HEK293 (cell line): ENCODE measurements around the gene MAN1B1.

Experiments
- EGR2 ChIP-seq: fragments of 450-650 bp; formaldehyde crosslinking; IDR thresholded peaks from 2 replicates; pipeline ENCODE4 v1.5.1; 2016; ENCODE audit warnings: low read depth, missing biosample characterization, missing genetic modification characterization
- IKZF3 ChIP-seq: fragments of 450-650 bp; IDR thresholded peaks from 2 replicates; pipeline ENCODE4 v1.5.0; 2018; ENCODE audit warnings: missing biosample characterization, mild to moderate bottlenecking, missing genetic modification characterization, moderate library complexity
- KLF1 ChIP-seq: fragments of 450-650 bp; formaldehyde crosslinking; IDR thresholded peaks from 2 replicates; pipeline ENCODE4 v1.5.1; 2016; ENCODE audit warnings: missing biosample characterization, missing genetic modification characterization
- KLF8 ChIP-seq: fragments of 450-650 bp; formaldehyde crosslinking; IDR thresholded peaks from 2 replicates; pipeline ENCODE4 v1.5.1; 2016; ENCODE audit warnings: missing biosample characterization, missing genetic modification characterization
- KLF9 ChIP-seq: fragments of 450-650 bp; formaldehyde crosslinking; IDR thresholded peaks from 2 replicates; pipeline ENCODE4 v1.5.1; 2016; ENCODE audit warnings: missing biosample characterization, missing genetic modification characterization, low read depth
- PRDM10 ChIP-seq: fragments of 450-650 bp; formaldehyde crosslinking; IDR thresholded peaks from 2 replicates; pipeline ENCODE4 v1.5.1; 2016; ENCODE audit warnings: missing biosample characterization, missing genetic modification characterization
- SCRT1 ChIP-seq: fragments of 450-650 bp; formaldehyde crosslinking; IDR thresholded peaks from 2 replicates; pipeline ENCODE4 v1.5.1; 2016; ENCODE audit warnings: missing biosample characterization, missing genetic modification characterization, borderline replicate concordance
- SP3 ChIP-seq: fragments of 450-650 bp; formaldehyde crosslinking; IDR thresholded peaks from 2 replicates; pipeline ENCODE4 v1.5.1; 2016; ENCODE audit warnings: missing biosample characterization, missing genetic modification characterization
- SP7 ChIP-seq: fragments of 450-650 bp; formaldehyde crosslinking; IDR thresholded peaks from 2 replicates; pipeline ENCODE4 v1.5.1; 2016; ENCODE audit warnings: missing biosample characterization, missing genetic modification characterization
- TRIM28 ChIP-seq: IDR thresholded peaks from 2 replicates; pipeline ENCODE4 v1.6.1; 2011; ENCODE audit warnings: low read length, control low read depth, borderline replicate concordance
- ZBTB11 ChIP-seq: fragments of 450-650 bp; formaldehyde crosslinking; conservative IDR thresholded peaks from 2 replicates; pipeline ENCODE4 v1.5.1; 2016; ENCODE audit warnings: low read depth, missing biosample characterization, missing genetic modification characterization
- ZBTB20 ChIP-seq: fragments of 450-650 bp; formaldehyde crosslinking; IDR thresholded peaks from 2 replicates; pipeline ENCODE4 v1.5.1; 2016; ENCODE audit warnings: missing biosample characterization, missing genetic modification characterization
- ZFHX2 ChIP-seq: fragments of 450-650 bp; formaldehyde crosslinking; conservative IDR thresholded peaks from 2 replicates; pipeline ENCODE4 v1.5.1; 2016; ENCODE audit warnings: missing biosample characterization, missing genetic modification characterization
- ZNF132 ChIP-seq: fragments of 450-650 bp; formaldehyde crosslinking; IDR thresholded peaks from 2 replicates; pipeline ENCODE4 v1.5.1; 2017; ENCODE audit warnings: missing biosample characterization, missing genetic modification characterization, borderline replicate concordance
- ZNF157 ChIP-seq: fragments of 450-650 bp; formaldehyde crosslinking; IDR thresholded peaks from 2 replicates; pipeline ENCODE4 v1.5.1; 2016; ENCODE audit warnings: missing biosample characterization, missing genetic modification characterization
- ZNF2 ChIP-seq: fragments of 450-650 bp; formaldehyde crosslinking; IDR thresholded peaks from 2 replicates; pipeline ENCODE4 v1.5.1; 2016; ENCODE audit warnings: missing biosample characterization, missing genetic modification characterization
- ZNF221 ChIP-seq: fragments of 450-650 bp; formaldehyde crosslinking; IDR thresholded peaks from 2 replicates; pipeline ENCODE4 v1.5.1; 2017; ENCODE audit warnings: missing biosample characterization, missing genetic modification characterization, borderline replicate concordance
- ZNF341 ChIP-seq: fragments of 450-650 bp; formaldehyde crosslinking; IDR thresholded peaks from 2 replicates; pipeline ENCODE4; 2016; ENCODE audit warnings: low read depth, missing biosample characterization, missing genetic modification characterization
- ZNF488 ChIP-seq: fragments of 450-650 bp; formaldehyde crosslinking; IDR thresholded peaks from 2 replicates; pipeline ENCODE4 v1.5.1; 2016; ENCODE audit warnings: missing biosample characterization, missing genetic modification characterization
- ZNF529 ChIP-seq: fragments of 450-650 bp; formaldehyde crosslinking; IDR thresholded peaks from 2 replicates; pipeline ENCODE4 v1.5.1; 2017; ENCODE audit warnings: missing genetic modification characterization, missing biosample characterization; ENCODE audit not compliant: insufficient replicate concordance
- ZNF585B ChIP-seq: fragments of 450-650 bp; formaldehyde crosslinking; IDR thresholded peaks from 2 replicates; pipeline ENCODE4 v1.5.1; 2016; ENCODE audit warnings: missing biosample characterization, missing genetic modification characterization
- ZNF596 ChIP-seq: fragments of 450-650 bp; IDR thresholded peaks from 2 replicates; pipeline ENCODE4 v1.5.0; 2018; ENCODE audit warnings: missing biosample characterization, mild to moderate bottlenecking, missing genetic modification characterization, moderate library complexity
- ZNF701 ChIP-seq: fragments of 450-650 bp; formaldehyde crosslinking; IDR thresholded peaks from 2 replicates; pipeline ENCODE4 v1.5.1; 2016; ENCODE audit warnings: missing biosample characterization, missing genetic modification characterization
- TF ChIP-seq, protein P1 (sequence below): fragments of 450-650 bp; formaldehyde crosslinking; IDR thresholded peaks from 2 replicates; pipeline ENCODE4 v1.5.1; 2016; ENCODE audit warnings: missing biosample characterization, missing genetic modification characterization, low read depth
- TF ChIP-seq, protein P2 (sequence below): fragments of 450-650 bp; formaldehyde crosslinking; IDR thresholded peaks from 2 replicates; pipeline ENCODE4 v1.5.1; 2016; ENCODE audit warnings: missing biosample characterization, missing genetic modification characterization

MAN1B1 gene

DNA sequence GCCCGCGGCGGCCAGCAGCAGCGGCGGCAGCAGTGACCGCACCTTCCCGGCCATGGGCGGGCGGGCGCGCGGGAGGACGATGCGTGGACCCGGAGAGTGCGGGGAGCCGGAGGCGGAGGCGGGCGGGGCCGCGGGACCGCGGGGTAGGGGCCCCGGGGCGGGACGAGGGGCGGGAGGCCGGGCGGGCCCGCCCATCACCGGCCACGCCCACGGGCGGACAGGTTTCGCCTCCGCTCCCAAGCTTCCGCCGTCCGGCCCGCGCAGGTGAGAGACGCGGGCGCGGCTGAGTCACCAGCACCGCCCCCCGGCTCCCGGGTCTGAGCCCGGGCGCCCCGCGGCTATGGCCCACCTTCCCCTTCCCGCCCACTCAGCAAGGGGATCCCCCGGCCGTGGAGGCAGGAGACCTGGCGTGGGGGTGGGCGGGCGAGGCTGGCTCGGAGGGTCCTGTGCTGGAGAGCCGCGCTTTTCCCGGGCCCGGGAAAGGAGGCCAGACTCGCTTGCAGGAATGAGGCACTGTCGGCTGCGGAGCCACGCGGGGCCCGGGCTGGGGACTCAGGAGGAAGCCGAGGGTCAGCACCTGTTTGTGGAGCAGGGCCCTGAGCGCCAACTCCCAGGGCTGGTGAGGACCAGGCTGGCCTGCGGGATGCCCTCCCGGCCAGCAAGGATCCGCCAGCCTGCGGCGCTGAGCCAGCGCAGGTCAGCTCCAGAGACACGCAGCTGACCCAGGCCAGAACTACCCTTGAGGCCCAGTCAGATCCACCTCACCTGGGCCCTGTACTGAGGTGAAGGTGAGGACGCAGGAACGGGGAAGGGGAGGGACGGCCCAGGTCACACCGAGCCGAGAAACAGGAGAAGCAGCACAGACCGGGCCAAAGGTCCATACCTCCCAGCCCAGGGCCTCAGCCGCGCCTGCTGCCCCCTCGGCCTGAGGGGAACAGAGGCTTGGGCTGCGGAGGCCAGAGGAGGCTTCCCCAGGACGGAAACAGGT, 32.5 kb upstream of the MAN1B1 start, which contains the start of gene ENTPD2 (continued):
- TF ChIP-seq ZNF157: no peak
- no peak for TF ChIP-seq ZNF341 (tag by site-specific recombination)
- peak; percentile 63 for TF ChIP-seq SP3 (tag by site-specific recombination)
- no peak for TF ChIP-seq ZNF701
- no peak for TF ChIP-seq IKZF3 (tag by site-specific recombination)
- no peak for TF ChIP-seq ZBTB11 (tag by site-specific recombination)
- peak; percentile 82 for TF ChIP-seq EGR2 (tag by site-specific recombination)
- peak; percentile 46 for TF ChIP-seq KLF9 (tag by site-specific recombination)
- TF ChIP-seq ZNF529: no peak
- TF ChIP-seq ZNF585B: no peak
- TF ChIP-seq, protein P1, sequence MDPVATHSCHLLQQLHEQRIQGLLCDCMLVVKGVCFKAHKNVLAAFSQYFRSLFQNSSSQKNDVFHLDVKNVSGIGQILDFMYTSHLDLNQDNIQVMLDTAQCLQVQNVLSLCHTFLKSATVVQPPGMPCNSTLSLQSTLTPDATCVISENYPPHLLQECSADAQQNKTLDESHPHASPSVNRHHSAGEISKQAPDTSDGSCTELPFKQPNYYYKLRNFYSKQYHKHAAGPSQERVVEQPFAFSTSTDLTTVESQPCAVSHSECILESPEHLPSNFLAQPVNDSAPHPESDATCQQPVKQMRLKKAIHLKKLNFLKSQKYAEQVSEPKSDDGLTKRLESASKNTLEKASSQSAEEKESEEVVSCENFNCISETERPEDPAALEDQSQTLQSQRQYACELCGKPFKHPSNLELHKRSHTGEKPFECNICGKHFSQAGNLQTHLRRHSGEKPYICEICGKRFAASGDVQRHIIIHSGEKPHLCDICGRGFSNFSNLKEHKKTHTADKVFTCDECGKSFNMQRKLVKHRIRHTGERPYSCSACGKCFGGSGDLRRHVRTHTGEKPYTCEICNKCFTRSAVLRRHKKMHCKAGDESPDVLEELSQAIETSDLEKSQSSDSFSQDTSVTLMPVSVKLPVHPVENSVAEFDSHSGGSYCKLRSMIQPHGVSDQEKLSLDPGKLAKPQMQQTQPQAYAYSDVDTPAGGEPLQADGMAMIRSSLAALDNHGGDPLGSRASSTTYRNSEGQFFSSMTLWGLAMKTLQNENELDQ (tag by site-specific recombination): no peak
- peak; percentile 56 for TF ChIP-seq SP7
- TF ChIP-seq ZNF596 (tag by site-specific recombination): no peak
- TF ChIP-seq, protein P2, sequence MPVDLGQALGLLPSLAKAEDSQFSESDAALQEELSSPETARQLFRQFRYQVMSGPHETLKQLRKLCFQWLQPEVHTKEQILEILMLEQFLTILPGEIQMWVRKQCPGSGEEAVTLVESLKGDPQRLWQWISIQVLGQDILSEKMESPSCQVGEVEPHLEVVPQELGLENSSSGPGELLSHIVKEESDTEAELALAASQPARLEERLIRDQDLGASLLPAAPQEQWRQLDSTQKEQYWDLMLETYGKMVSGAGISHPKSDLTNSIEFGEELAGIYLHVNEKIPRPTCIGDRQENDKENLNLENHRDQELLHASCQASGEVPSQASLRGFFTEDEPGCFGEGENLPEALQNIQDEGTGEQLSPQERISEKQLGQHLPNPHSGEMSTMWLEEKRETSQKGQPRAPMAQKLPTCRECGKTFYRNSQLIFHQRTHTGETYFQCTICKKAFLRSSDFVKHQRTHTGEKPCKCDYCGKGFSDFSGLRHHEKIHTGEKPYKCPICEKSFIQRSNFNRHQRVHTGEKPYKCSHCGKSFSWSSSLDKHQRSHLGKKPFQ: no peak
- TF ChIP-seq ZNF488 (tag by site-specific recombination): no peak
- peak; percentile 41; the same call in 1 of the 2 replicates for TF ChIP-seq ZBTB20
- no peak for TF ChIP-seq SCRT1 (tag by site-specific recombination)
- peak; percentile 29; the same call in 1 of the 2 replicates for TF ChIP-seq KLF8 (tag by site-specific recombination)
- no peak for TF ChIP-seq PRDM10 (tag by site-specific recombination)
- peak; percentile 94 for TF ChIP-seq ZFHX2
- TF ChIP-seq ZNF221 (tag by site-specific recombination): no peak
- TF ChIP-seq ZNF132 (tag by site-specific recombination): no peak
- TF ChIP-seq TRIM28: no peak
- peak; percentile 80 for TF ChIP-seq KLF1 (tag by site-specific recombination)
- TF ChIP-seq ZNF2 (tag by site-specific recombination): no peak
